GM12865 (cell line): Measurements from ENCODE around the gene PPTC7.

Experiments used
- DNase-seq: peaks from one replicate; pipeline ENCODE4 v3.0.0; 2010; ENCODE audit warnings: low read depth
- H3K4me3 ChIP-seq: 2 replicates; pipeline ENCODE4 v1.5.1; 2011; ENCODE audit warnings: mild to moderate bottlenecking, low read depth, low read length, control low read depth
- TF ChIP-seq, protein P1 (sequence below): IDR thresholded peaks from 2 replicates; pipeline ENCODE4 v1.5.1; 2011; ENCODE audit warnings: low read length, control low read depth, low read depth, inconsistent platforms; ENCODE audit not compliant: insufficient read depth; ENCODE audit errors: missing control alignments

PPTC7 gene

GRCh38 chr12:110538869-110539622 is 44.1 kb downstream of the PPTC7 start:
- no peak overlapping the region for H3K4me3 ChIP-seq
- TF ChIP-seq, protein P1, sequence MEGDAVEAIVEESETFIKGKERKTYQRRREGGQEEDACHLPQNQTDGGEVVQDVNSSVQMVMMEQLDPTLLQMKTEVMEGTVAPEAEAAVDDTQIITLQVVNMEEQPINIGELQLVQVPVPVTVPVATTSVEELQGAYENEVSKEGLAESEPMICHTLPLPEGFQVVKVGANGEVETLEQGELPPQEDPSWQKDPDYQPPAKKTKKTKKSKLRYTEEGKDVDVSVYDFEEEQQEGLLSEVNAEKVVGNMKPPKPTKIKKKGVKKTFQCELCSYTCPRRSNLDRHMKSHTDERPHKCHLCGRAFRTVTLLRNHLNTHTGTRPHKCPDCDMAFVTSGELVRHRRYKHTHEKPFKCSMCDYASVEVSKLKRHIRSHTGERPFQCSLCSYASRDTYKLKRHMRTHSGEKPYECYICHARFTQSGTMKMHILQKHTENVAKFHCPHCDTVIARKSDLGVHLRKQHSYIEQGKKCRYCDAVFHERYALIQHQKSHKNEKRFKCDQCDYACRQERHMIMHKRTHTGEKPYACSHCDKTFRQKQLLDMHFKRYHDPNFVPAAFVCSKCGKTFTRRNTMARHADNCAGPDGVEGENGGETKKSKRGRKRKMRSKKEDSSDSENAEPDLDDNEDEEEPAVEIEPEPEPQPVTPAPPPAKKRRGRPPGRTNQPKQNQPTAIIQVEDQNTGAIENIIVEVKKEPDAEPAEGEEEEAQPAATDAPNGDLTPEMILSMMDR, result no peak
- DNase-seq, result no peak

DNA sequence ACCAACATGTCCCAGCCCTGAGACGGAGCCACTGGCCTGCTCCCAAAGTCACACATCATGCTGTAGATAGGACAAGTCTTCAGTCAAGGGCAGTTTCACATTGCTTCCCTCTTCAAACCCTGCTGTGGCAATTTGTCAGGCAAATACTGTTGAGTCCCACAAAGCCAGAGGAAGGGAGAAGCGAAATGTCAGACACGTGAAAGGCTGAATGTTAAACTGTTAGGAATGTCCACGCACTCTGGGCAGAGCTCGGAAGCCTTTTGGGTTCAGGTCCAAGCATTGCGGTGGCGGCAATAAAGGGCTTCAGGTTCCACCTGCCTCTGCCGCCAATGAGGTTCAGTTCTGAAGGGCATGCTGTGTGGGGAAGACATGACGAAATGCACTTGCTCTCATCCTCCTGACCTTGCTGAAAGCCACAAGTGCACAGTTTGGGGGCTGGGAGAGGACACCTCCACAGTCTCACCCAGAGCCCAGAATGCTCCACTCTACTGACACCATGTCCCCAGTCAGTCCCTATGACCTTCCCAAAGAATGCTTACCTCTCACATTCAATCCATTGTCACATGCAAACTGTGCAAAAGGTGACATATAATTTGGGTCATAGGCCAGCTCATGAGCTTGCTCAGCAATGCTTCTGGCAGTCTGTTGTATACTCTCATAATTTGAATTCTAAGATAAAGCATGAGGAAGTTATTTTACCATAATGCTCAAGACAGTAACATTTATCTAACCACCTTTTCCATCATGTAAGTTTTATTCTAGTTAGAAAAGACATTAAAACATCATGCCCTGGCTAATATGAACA is 45.3 kb downstream of the PPTC7 start:
- no peak overlapping the region for H3K4me3 ChIP-seq
- TF ChIP-seq, protein P1, result no peak
- DNase-seq, result no peak

DNA sequence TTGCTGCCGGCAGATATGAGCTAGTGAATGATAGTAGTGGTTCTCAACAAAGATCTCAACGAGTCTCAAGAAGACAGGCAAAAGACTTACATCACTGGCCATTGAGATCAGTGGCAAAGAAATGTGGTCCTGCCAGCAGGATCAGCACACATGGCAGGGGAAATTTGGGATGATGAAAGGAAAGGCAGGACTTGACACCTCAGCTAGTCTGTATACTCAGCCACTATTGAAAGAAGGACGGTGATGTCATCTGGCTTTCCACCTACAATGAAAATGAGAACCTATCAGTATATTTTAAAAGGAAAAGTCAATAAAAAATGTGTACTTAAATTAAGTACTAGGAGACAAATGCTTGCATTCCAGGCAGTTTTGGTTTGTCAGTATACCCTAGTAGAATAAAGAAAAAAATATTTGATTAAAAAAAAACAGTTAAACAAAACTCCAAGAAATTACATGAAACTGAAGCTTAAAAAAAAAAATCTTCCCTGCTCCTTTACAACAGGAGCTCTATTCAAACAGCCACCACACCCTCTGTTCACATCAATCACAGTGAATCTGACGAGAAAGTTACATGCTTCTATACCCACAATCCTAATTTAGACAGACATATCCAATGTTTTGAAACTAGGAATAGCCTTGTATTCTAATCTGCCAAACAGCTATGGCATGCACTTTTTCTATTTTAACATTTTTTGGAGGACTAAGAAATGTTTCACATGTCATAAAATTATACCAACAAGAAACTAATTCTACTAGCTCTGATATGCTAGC is 46.1 kb downstream of the PPTC7 start:
- TF ChIP-seq, protein P1, result no peak
- no peak overlapping the region for H3K4me3 ChIP-seq
- DNase-seq, result no peak

DNA sequence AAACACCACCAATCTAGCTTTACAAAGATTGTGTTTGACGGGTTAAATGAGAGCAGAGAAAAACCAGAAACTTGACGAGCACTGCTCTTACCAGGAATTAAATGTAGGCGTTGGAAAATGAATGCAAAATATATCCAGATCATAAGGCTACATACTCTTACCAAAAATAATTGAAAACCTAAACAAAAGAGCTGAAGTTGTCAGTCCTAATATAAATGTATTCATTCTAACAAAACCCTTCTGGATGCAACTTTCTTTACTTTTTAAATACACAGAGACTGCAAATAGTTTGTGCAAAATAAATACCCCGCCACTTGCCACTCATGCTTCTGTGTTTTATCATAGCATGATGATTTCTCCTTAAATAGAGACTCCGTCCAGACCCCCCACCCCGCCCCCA is 48.3 kb downstream of the PPTC7 start:
- no peak for DNase-seq
- no peak overlapping the region for H3K4me3 ChIP-seq
- TF ChIP-seq, protein P1, result no peak

DNA sequence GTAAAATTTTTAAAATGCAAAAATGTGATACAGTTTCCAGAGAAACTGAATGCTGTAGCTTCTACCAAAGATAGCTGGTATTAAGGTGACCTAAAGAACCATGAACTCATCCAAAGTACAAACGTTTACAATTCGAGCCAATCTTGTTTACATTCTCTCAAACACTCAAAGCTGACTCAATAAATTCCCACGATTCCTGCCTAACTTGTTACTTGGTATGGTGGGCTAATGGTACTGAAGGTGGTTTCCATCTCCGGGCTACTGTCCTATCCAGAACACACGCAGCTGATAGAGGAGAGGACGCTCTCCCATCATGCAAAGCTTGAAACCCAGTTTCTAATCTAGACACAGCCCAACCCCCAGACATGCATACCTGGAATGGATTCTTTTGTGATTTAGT is 49.5 kb downstream of the PPTC7 start:
- TF ChIP-seq, protein P1, result no peak
- no peak overlapping the region for H3K4me3 ChIP-seq
- DNase-seq, result no peak

DNA sequence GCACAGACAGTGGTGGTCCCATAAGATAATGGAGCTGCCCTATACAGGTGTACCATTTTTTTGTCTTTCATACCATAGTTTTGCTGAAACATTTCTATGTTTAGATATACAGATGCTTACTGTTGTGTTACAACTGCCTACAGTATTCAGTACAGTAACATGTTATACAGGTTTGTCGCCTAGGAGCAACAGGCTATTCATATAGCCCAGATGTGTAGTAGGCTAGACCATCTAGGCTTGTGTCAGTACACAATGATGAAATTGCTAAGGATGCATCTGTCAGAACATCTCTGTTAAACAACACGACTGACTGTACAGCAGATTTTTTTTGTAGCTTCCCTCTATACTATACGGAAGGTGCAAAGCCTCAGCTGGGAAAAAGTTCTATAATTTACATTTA is 50.5 kb downstream of the PPTC7 start:
- no peak overlapping the region for H3K4me3 ChIP-seq
- no peak for DNase-seq

More for the DNA sequence above, 50.5 kb downstream of the PPTC7 start:
- TF ChIP-seq, protein P1, result no peak
